ENCODE results near the gene CISH. TPM values are rescaled to one million over a fixed set of nuclear protein-coding genes. Genes with fewer than 3 reads are reported as not detected.
A peak's percentile ranks its signal among the peaks of the same experiment; 100 is the strongest.

The CISH gene
- total and polyA plus RNA-seq, 2 of the 4 experiments (the other 2 are of a cell fraction) = 0.90 to 4.0 TPM

DNA sequence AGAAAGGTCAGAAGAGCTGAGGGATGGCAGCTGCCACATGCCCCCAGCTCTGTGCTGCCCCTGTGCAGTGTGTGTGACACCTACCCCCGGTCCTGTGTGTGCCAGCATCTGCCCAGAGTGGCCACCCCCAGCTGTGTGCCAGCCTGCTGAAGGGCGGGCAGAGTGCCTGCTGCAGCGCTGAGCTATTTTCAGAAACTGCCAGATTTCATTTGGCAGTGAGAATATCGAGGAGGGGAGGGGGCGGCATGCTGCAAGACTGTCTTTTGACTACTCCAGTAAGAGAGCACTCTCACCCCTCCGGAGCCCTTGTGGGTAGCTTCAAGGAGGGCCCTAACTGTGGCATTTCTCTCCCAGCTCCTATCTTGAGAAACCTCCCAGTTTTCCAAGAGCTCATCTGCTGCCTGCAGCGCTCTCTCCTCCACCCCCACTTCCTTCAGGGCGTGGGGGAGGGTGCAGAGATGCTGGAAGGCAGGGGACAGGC lies 37.9 kb upstream of the CISH start:
- H3K36me3 ChIP-seq (ENCODE audit: control insufficient read depth, insufficient read depth, low read length) = peaks cover 2% of the 10 kb centered on the region; the same call in 1 of the 2 replicates
- H2AFZ ChIP-seq (replicated peaks; ENCODE audit: low read length, poor library complexity) = no peak overlapping the region
- in situ Hi-C loops (cut with MboI; ENCODE audit: low sequenced_read_pairs) = no loop called here
- no peak overlapping the region for H3K56ac ChIP-seq (ENCODE audit: extremely low read depth, insufficient read depth, low read length)
- no peak overlapping the region for H3K14ac ChIP-seq (replicated peaks; ENCODE audit: low read depth, low read length)
- H4K91ac ChIP-seq (ENCODE audit: insufficient read depth, low read depth, low read length) = no peak overlapping the region
- H3K4me3 ChIP-seq (ENCODE audit: insufficient read depth, low read depth, low read length) = no peak overlapping the region
- no peaks in the 10 kb centered on the region for H3K9me3 ChIP-seq (ENCODE audit: control insufficient read depth, insufficient read depth, low read length)
- H3K4me2 ChIP-seq (ENCODE audit: low read depth, low read length) = no peak overlapping the region
- no peak overlapping the region for H2AK5ac ChIP-seq (ENCODE audit: low read depth, low read length)
- intact Hi-C loops (cut with micrococcal nuclease) = no loop called here
- H4K8ac ChIP-seq (ENCODE audit: low read depth in 2 of 2, low read length in 2 of 2) = no peak overlapping the region
- no peaks in the 10 kb centered on the region; the same call in 1 of the 2 replicates for H4K20me1 ChIP-seq (ENCODE audit: insufficient read depth, low read length)
- no peaks in the 10 kb centered on the region; the same call in 1 of the 2 replicates for H3K27me3 ChIP-seq (ENCODE audit: control insufficient read depth, insufficient read depth, low read length)
- no peak overlapping the region for H2BK20ac ChIP-seq (ENCODE audit: low read depth, low read length)
- ChIA-PET POLR2A (ENCODE audit: unreplicated experiment) (no interaction called here), CTCF (no interaction called here)
- ATAC-seq (ENCODE audit: low read depth) (peak; percentile 18), DNase-seq (no peak)
- no peak overlapping the region for H3K9ac ChIP-seq (ENCODE audit: low read depth, low read length)
- BruUV-seq (replicated peaks) = no TSS peak
- no peak overlapping the region for H3K4ac ChIP-seq (ENCODE audit: low read depth, low read length)
- no peak overlapping the region for H2BK5ac ChIP-seq (ENCODE audit: low read depth, low read length, poor library complexity, severe bottlenecking)
- H2BK120ac ChIP-seq (ENCODE audit: low read depth, low read length) = no peak overlapping the region
- 55% methylated on average over 2 of the region's 8 CpGs; no CpG with 5 or more reads in 1 of the 2 experiments for WGBS, 2 experiments (ENCODE audit: extremely low coverage in 2 of 2, insufficient read length in 1 of 2)
- no peaks in the 10 kb centered on the region for H3K9me1 ChIP-seq (ENCODE audit: insufficient read depth, low read length)
- H2BK15ac ChIP-seq (ENCODE audit: low read depth, low read length) = no peak overlapping the region
- peak overlapping the region; percentile 19 for H2AK9ac ChIP-seq (replicated peaks; ENCODE audit: low read depth, low read length, poor library complexity)
- no peak overlapping the region for H3K27ac ChIP-seq (ENCODE audit: insufficient read depth, low read length)
- H3K18ac ChIP-seq (ENCODE audit: low read depth, low read length) = no peak overlapping the region
- no peak overlapping the region for H3K23ac ChIP-seq (ENCODE audit: low read depth, low read length)
- TF ChIP-seq MAZ (IDR thresholded peaks at IDR 0.05; ENCODE audit: borderline replicate concordance, low read depth, low read length) (no peak), RCOR1 (IDR thresholded peaks at IDR 0.05; ENCODE audit: insufficient replicate concordance, low read length) (no peak), NFE2L2 (IDR thresholded peaks at IDR 0.05; ENCODE audit: low read depth, low read length) (no peak), CEBPB (IDR thresholded peaks at IDR 0.05; ENCODE audit: low read depth, low read length) (no peak), FOS (IDR thresholded peaks at IDR 0.05; ENCODE audit: low read depth, low read length) (no peak), RFX5 (IDR thresholded peaks at IDR 0.05; ENCODE audit: low read depth, low read length) (no peak), POLR2A (IDR thresholded peaks at IDR 0.05; ENCODE audit: low read depth, low read length) (no peak), BHLHE40 (IDR thresholded peaks at IDR 0.05; ENCODE audit: low read depth, low read length) (no peak), MAFK (IDR thresholded peaks at IDR 0.05; ENCODE audit: low read depth, low read length) (no peak), CHD1 (IDR thresholded peaks at IDR 0.05; ENCODE audit: low read depth, low read length) (no peak), RAD21 (IDR thresholded peaks at IDR 0.05; ENCODE audit: low read length) (no peak), MXI1 (IDR thresholded peaks at IDR 0.05; ENCODE audit: borderline replicate concordance, low read depth, low read length) (no peak), SMC3 (IDR thresholded peaks at IDR 0.05; ENCODE audit: low read depth, low read length) (no peak)
- TF ChIP-seq, protein P1, sequence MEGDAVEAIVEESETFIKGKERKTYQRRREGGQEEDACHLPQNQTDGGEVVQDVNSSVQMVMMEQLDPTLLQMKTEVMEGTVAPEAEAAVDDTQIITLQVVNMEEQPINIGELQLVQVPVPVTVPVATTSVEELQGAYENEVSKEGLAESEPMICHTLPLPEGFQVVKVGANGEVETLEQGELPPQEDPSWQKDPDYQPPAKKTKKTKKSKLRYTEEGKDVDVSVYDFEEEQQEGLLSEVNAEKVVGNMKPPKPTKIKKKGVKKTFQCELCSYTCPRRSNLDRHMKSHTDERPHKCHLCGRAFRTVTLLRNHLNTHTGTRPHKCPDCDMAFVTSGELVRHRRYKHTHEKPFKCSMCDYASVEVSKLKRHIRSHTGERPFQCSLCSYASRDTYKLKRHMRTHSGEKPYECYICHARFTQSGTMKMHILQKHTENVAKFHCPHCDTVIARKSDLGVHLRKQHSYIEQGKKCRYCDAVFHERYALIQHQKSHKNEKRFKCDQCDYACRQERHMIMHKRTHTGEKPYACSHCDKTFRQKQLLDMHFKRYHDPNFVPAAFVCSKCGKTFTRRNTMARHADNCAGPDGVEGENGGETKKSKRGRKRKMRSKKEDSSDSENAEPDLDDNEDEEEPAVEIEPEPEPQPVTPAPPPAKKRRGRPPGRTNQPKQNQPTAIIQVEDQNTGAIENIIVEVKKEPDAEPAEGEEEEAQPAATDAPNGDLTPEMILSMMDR (conservative IDR thresholded peaks at IDR 0.05; ENCODE audit: low read depth, low read length) = no peak
- TF ChIP-seq, protein P2, sequence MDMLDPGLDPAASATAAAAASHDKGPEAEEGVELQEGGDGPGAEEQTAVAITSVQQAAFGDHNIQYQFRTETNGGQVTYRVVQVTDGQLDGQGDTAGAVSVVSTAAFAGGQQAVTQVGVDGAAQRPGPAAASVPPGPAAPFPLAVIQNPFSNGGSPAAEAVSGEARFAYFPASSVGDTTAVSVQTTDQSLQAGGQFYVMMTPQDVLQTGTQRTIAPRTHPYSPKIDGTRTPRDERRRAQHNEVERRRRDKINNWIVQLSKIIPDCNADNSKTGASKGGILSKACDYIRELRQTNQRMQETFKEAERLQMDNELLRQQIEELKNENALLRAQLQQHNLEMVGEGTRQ (IDR thresholded peaks at IDR 0.05; ENCODE audit: low read depth, low read length) = no peak
- TF ChIP-seq, protein P3, sequence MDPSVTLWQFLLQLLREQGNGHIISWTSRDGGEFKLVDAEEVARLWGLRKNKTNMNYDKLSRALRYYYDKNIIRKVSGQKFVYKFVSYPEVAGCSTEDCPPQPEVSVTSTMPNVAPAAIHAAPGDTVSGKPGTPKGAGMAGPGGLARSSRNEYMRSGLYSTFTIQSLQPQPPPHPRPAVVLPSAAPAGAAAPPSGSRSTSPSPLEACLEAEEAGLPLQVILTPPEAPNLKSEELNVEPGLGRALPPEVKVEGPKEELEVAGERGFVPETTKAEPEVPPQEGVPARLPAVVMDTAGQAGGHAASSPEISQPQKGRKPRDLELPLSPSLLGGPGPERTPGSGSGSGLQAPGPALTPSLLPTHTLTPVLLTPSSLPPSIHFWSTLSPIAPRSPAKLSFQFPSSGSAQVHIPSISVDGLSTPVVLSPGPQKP (IDR thresholded peaks at IDR 0.05; ENCODE audit: borderline replicate concordance, low read depth, low read length) = no peak
- no peaks in the 10 kb centered on the region for H3K79me1 ChIP-seq (ENCODE audit: low read depth in 1 of 2, low read length in 2 of 2)
- dilution Hi-C loops (cut with HindIII; ENCODE audit: low sequenced_read_pairs, unreplicated experiment) = no loop called here
- H3K4me1 ChIP-seq (ENCODE audit: control insufficient read depth, insufficient read depth, low read length) = no peaks in the 10 kb centered on the region
- H4K5ac ChIP-seq (ENCODE audit: low read depth, low read length) = no peak overlapping the region
